Hepatic stellate cell (primary cell): ENCODE results near the gene EDEM2.
"Not testable (repeated sequence)": the region's sequence is repeated elsewhere in the genome, so short reads cannot be mapped to it uniquely, and the experiment has no call there.

Experiments
- DNase-seq: peaks from one replicate; pipeline ENCODE4 v3.0.0; 2011; ENCODE audit warnings: low spot score

The EDEM2 gene, protein sequence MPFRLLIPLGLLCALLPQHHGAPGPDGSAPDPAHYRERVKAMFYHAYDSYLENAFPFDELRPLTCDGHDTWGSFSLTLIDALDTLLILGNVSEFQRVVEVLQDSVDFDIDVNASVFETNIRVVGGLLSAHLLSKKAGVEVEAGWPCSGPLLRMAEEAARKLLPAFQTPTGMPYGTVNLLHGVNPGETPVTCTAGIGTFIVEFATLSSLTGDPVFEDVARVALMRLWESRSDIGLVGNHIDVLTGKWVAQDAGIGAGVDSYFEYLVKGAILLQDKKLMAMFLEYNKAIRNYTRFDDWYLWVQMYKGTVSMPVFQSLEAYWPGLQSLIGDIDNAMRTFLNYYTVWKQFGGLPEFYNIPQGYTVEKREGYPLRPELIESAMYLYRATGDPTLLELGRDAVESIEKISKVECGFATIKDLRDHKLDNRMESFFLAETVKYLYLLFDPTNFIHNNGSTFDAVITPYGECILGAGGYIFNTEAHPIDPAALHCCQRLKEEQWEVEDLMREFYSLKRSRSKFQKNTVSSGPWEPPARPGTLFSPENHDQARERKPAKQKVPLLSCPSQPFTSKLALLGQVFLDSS

DNA sequence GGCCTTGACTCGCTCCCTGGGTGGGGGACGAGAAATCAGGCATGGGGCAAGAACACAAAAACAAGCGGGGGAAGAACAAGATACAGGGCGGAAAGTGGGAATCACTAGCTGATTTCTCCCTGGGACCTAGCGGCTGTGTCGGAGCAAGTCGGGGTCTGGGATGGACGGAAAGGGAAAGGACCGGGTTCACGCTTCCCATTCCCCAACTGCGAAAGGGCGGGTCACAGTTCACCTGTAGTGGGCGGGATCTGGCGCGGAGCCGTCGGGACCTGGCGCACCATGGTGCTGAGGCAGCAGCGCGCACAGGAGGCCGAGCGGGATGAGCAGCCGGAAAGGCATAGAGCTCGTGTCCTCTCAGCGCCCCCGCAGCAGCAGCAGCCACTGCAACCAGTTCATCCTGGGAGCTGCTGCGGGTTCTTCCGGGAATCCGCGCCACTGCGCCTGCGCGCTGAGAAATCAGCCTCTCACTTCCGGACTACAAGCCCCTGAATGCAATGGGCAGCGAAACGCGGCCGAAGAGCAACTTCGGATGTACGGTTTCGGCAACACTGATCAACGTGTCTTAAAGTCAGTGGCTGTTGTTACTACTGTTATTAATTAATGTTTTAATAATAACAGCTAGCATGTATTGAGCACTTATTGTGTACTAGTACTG, at the start of gene EDEM2:
Gene EDEM2, minus strand, starts transcription at position 417 of the 655 bp plus-strand sequence. Its CDS starts 78 bp downstream, at position 339.
- DNase-seq, result peak; percentile 97

GRCh38 chr20:35196313-35196712, 49.2 kb upstream of the EDEM2 start:
- no peak for DNase-seq

DNA sequence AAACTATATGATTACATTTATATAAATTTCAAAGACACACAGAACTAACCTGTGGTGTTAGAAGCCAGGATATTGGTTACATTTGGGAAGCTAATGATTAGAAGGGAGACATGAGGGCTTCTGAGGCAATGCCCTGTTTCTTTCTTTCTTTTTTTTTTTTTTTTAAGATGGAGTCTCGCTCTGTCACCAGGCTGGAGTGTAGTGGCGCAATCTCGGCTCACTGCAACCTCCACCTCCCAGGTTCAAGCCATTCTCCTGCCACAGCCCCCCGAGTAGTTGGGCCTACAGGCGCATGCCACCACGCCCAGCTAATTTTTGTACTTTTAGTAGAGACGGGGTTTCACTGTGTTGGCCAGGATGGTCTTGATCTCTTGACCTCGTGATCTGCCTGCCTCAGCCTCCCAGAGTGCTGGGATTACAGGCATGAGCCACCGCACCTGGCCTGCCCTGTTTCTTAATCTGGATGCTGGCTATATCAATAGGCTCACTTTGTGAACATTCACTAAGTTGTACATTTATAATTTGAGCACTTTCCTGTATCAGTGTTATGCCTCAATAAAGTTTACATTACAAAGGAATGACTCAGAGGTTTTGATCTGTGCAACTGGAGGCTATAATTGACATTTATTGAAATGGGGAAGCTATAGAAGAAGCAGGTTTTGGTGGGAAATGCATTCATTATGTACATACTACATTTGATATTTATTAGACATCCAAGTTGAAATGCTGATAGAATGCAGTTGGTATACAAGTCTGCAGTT, 46.1 kb upstream of the EDEM2 start:
- DNase-seq, result not testable (repeated sequence)

- DNase-seq, result no peak
Observed at GRCh38 chr20:35192118-35192872, 45.2 kb upstream of the EDEM2 start.

DNA sequence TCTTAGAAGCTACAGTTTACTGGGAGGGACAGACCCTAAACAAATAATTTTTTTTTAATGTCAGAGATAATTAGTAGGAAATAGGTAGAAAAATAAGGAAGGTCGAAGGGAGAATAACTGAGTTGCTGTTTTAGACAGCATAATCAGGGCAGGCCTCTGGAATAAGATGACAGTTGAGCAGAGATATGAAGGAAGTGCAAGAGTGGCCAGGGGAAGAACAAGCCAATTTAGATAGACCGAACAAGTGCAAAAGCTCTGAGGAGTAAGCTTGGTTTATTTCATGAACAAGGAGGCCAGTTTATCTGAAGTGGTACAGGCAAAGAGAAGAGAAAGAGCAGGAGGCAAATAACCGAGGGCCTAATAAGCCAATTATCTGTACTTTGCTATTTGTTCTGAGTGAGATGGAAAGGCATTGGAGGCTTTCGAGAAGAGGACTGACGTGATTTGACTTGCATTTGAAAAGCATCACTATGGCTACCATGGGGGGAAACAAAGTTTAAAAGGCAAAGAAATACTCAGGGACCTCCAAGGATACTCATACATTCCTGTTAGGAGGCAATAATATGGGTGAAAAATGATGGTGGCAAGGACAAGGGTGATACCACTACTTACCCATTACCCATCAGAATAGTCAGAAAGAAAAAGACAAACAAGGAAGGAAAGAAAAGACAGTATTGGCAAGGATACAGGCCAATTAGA, 44.4 kb upstream of the EDEM2 start:
- no peak for DNase-seq

GRCh38 chr20:35190556-35190955, 43.4 kb upstream of the EDEM2 start:
- no peak for DNase-seq

GRCh38 chr20:35189223-35189622, 42.1 kb upstream of the EDEM2 start:
- not testable (repeated sequence) for DNase-seq

DNA sequence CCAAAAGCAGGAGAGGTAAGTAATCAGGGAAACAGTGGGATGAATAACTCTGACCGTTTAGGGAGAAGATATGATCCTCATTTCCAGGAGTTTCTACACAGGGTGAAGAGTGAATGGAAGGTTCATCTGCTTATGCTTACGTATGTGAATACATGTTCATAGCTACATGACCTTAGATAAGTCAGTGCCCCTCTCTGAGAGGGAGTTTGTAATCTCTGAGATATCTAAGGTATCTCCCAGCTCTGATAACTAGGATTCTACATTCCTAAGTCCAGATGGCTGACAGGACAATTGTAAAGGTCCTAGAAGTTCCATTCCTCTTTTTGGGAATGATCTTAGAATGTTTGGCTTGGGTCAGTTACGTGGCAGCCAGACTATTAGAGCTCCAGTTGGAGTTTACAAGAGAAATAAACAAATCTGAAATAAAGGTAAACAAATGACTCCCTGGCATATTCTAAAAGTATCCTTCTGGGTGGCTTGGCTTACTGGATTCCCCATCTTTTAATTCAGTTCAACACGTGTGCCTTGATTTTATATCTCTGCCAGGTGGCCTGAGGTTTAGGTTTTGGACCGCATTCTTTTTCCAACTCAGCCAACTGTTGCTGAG, 40.6 kb upstream of the EDEM2 start:
- DNase-seq, result no peak

DNA sequence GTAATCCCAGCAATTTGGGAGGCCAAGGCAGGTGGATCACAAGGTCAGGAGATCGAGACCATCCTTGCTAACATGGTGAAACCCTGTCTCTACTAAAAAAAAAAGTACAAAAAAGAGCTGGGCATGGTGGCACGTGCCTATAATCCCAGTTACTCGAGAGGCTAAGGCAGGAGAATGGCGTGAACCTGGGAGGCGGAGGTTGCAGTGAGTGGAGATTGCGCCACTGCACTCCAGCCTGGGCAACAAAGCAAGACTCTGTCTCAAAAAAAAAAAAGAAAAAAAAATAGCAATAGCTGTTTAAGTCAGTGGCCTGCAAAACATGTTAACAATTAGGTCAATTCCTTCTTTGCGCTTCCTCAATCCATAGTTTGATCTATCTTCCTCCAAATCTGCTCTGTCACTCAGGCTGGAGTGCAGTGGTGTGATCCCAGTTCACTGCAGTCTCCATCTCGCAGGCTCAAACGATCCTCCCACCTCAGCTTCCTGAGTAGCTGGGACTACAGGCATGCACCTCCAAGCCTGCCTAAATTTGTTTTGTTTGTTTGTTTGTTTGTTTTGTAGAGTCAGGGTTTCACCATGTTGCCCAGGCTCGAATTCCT, 39.7 kb upstream of the EDEM2 start:
- not testable (repeated sequence) for DNase-seq

- no peak for DNase-seq
Observed at GRCh38 chr20:35181731-35182130, 34.6 kb upstream of the EDEM2 start.

DNA sequence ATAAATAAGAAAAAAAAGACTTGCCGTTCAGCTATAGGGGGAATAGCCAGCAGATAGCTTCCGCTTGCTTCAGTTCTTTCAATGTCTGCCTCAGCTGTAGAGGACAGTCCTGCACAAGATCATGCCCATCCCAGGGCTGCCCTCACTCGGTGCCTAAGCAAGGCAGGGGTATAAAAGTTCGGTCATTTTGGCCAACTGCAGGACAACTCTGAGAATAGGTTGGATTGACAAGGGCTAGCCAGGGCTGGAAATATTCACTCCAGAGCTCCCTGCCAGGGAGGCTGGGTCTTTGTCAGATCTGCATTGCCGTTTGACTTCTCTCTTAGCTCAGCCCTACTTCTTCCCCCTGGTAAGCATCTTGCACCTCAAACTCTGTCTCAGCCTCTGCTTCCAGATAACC, 33.1 kb upstream of the EDEM2 start:
- no peak for DNase-seq

- no peak for DNase-seq
Observed at GRCh38 chr20:35179292-35180212, 32.4 kb upstream of the EDEM2 start.

DNA sequence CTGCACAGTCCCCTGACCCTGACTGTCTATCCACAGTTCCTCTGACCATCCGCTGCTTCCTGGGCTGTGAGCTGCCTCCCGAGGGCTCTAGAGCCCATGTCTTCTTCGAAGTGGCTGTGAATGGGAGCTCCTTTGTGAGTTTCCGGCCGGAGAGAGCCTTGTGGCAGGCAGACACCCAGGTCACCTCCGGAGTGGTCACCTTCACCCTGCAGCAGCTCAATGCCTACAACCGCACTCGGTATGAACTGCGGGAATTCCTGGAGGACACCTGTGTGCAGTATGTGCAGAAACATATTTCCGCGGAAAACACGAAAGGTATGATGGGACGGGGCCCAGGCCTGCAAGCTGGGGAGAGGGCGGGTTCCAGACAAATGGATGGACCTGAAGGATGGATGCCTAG, 29.0 kb upstream of the EDEM2 start:
- DNase-seq, result no peak

- no peak for DNase-seq
Observed at GRCh38 chr20:35174458-35175216, 27.5 kb upstream of the EDEM2 start.

- no peak for DNase-seq
Observed at GRCh38 chr20:35173576-35174192, 26.5 kb upstream of the EDEM2 start.

- DNase-seq, result no peak
Observed at GRCh38 chr20:35172434-35172806, 25.3 kb upstream of the EDEM2 start.

DNA sequence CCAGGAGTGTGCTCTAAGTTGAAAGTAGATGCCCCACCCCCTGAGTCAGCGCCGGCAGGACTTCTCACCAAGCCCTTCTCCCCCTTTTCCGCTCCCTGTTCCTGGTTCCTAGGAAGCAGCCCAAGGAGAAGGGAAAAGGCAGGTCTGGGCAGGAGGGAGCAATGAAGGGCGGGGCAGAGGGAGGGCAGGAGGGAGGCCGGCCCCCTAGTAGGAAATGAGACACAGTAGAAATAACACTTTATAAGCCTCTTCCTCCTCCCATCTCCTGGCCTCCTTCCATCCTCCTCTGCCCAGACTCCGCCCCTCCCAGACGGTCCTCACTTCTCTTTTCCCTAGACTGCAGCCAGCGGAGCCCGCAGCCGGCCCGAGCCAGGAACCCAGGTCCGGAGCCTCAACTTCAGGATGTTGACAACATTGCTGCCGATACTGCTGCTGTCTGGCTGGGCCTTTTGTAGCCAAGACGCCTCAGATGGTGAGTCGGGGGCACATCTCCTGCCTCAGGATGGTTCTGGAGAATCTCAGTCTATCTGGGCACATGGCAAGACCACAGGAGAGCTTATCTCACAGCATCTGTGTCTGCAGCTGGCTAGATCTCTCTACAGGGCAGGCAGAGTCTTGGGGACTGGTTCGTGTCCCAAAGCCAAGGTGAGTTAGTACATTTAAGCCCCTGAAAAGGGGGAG, 24.8 kb upstream of the EDEM2 start, which contains the start of gene PROCR:
Gene PROCR, plus strand, starts transcription at position 320 of the 681 bp plus-strand sequence. Its CDS starts 83 bp downstream, at position 403.
- peak; percentile 85 for DNase-seq
